HepG2 (cell line): ENCODE data around the gene ANKRD11. TPM values are rescaled to one million over a fixed set of nuclear protein-coding genes. Genes with fewer than 3 reads are reported as not detected.

Experiments used
- ATAC-seq: fragments of 200-7000 bp; cut with Tn5 transposase; 3 replicates; pipeline ENCODE4 v1.9.1; 2020; ENCODE audit warnings: mild to moderate bottlenecking, moderate library complexity
- BruUV-seq: library from RNA; stranded (reverse); fragments of 400-500 nt; replicated peaks from 2 replicates; lab custom pipeline; 2021; lab: Mats Ljungman, UMichigan
- CTCF ChIA-PET: fragments of 300-600 bp; formaldehyde crosslinking; extraction: SDS; loops from one replicate; lab custom pipeline; 2021; ENCODE audit warnings: low total read pairs, inconsistent platforms, low intra/inter-chr PET ratio; lab: Yijun Ruan, JAX
- POLR2A ChIA-PET: fragments of 350-600 bp; sonication (Branson Sonifier 250); formaldehyde crosslinking; loops from one replicate; lab custom pipeline; 2020; ENCODE audit warnings: antibody characterized with exemption, inconsistent platforms; lab: Yijun Ruan, JAX
- DNase-seq: peaks from one replicate; pipeline ENCODE4 v3.0.0-alpha.2; 2015; ENCODE audit warnings: low spot score
- FAIRE-seq: peaks from 3 replicates; lab custom pipeline; 2011; peaks lifted over from hg19 to GRCh38; lab: Jason Lieb, UNC
- H2AFZ ChIP-seq: one replicate; pipeline ENCODE4 v1.6.1; 2011; ENCODE audit warnings: low read length, inconsistent platforms
- H3K27ac ChIP-seq: fragments of 300-600 bp; 3 replicates; pipeline ENCODE4 v1.8.0; 2011; ENCODE audit warnings: mixed run types, mild to moderate bottlenecking, mixed read lengths, low read length, inconsistent platforms; ENCODE audit not compliant: insufficient read depth; ENCODE audit errors: extremely low read length
- H3K27me3 ChIP-seq, 2 experiments: fragments of 200-600 bp in 1 of 2; 2 replicates in 1 of 2; 3 replicates in 1 of 2; pipeline versions ENCODE4 v1.6.0 to v1.8.0; 2011; ENCODE audit warnings: low read length in 2 of 2, mild to moderate bottlenecking in 2 of 2, moderate library complexity in 2 of 2, inconsistent platforms in 1 of 2; ENCODE audit not compliant: insufficient read depth in 2 of 2, control insufficient read depth in 1 of 2
- H3K36me3 ChIP-seq, 2 experiments: fragments of 200-600 bp in 1 of 2; replicated peaks in 1 of 2; 2 replicates in 1 of 2; 3 replicates in 1 of 2; pipeline versions ENCODE4 v1.5.1 to v1.8.0; 2011; ENCODE audit warnings: low read length in 2 of 2, inconsistent platforms in 1 of 2; ENCODE audit not compliant: insufficient read depth in 2 of 2, control insufficient read depth in 1 of 2
- H3K4me1 ChIP-seq: 2 replicates; pipeline ENCODE4 v1.5.1; 2012; ENCODE audit warnings: low read length, inconsistent platforms; ENCODE audit not compliant: insufficient read depth
- H3K4me2 ChIP-seq: 2 replicates; pipeline ENCODE4 v1.6.0; 2011; ENCODE audit warnings: low read depth, low read length, inconsistent platforms
- H3K4me3 ChIP-seq, 3 experiments: fragments of 200-600 bp in 1 of 3; sonication (generic), shearing (Covaris generic) in 1 of 3; replicated peaks in 1 of 3; 2 replicates each; pipeline ENCODE4 v1.5.1; 2011 to 2016; ENCODE audit warnings: low read length in 3 of 3, inconsistent platforms in 2 of 3, low read depth in 2 of 3, mild to moderate bottlenecking in 2 of 3, control low read depth in 1 of 3, mixed read lengths in 1 of 3; ENCODE audit not compliant: insufficient read depth in 1 of 3
- H3K79me2 ChIP-seq: one replicate; pipeline ENCODE4 v1.6.1; 2011; ENCODE audit warnings: low read length, inconsistent platforms; ENCODE audit not compliant: insufficient read depth
- H3K9ac ChIP-seq: 2 replicates; pipeline ENCODE4 v1.6.0; 2011; ENCODE audit warnings: mild to moderate bottlenecking, low read depth, low read length, inconsistent platforms; ENCODE audit not compliant: insufficient read depth
- H3K9me3 ChIP-seq: 2 replicates; pipeline ENCODE4 v1.5.1; 2012; ENCODE audit warnings: mild to moderate bottlenecking, low read length
- H4K20me1 ChIP-seq: 2 replicates; pipeline ENCODE4 v1.6.0; 2011; ENCODE audit warnings: inconsistent platforms, mild to moderate bottlenecking, low read length, moderate library complexity; ENCODE audit not compliant: insufficient read depth
- AKNA ChIP-seq: sonication (generic); formaldehyde crosslinking; IDR thresholded peaks from 2 replicates; pipeline ENCODE4 v1.4.0; 2020; ENCODE audit warnings: missing genetic modification reagents, borderline replicate concordance
- BCL6 ChIP-seq: IDR thresholded peaks from 2 replicates; pipeline ENCODE4 v1.6.1; 2016; ENCODE audit warnings: missing genetic modification reagents, missing compliant biosample characterization
- GABPB1 ChIP-seq: IDR thresholded peaks from 2 replicates; pipeline ENCODE4 v1.6.1; 2016; ENCODE audit warnings: mild to moderate bottlenecking, missing genetic modification reagents, moderate library complexity, missing compliant biosample characterization
- GATAD2A ChIP-seq: IDR thresholded peaks from 2 replicates; pipeline ENCODE4 v1.6.1; 2016
- HNRNPL ChIP-seq: fragments of 200-400 bp; formaldehyde crosslinking; IDR thresholded peaks from 2 replicates; pipeline ENCODE4 v1.6.1; 2017; ENCODE audit warnings: mild to moderate bottlenecking, low read depth, low read length
- NFRKB ChIP-seq: fragments of 450-650 bp; IDR thresholded peaks from 2 replicates; pipeline ENCODE4 v1.6.1; 2017
- REXO4 ChIP-seq: sonication (generic); formaldehyde crosslinking; IDR thresholded peaks from 2 replicates; pipeline ENCODE4 v1.8.0; 2022; ENCODE audit warnings: missing genetic modification reagents, mild to moderate bottlenecking, borderline replicate concordance
- ZBTB42 ChIP-seq: sonication (generic); formaldehyde crosslinking; IDR thresholded peaks from 2 replicates; pipeline ENCODE4 v1.5.0; 2020; ENCODE audit warnings: mild to moderate bottlenecking, missing genetic modification reagents
- ZNF318 ChIP-seq: sonication (generic); formaldehyde crosslinking; IDR thresholded peaks from 2 replicates; pipeline ENCODE4 v1.4.0; 2020; ENCODE audit warnings: mild to moderate bottlenecking, missing genetic modification reagents
- ZNF558 ChIP-seq: sonication (generic); formaldehyde crosslinking; IDR thresholded peaks from 2 replicates; pipeline ENCODE4 v1.9.0; 2022; ENCODE audit warnings: mild to moderate bottlenecking, missing genetic modification reagents, borderline replicate concordance
- ZNF766 ChIP-seq: sonication (generic); formaldehyde crosslinking; IDR thresholded peaks from 2 replicates; pipeline ENCODE4 v1.5.0; 2020; ENCODE audit warnings: missing genetic modification reagents, borderline replicate concordance
- WGBS: methylation state at CpG from one replicate; pipeline ENCODE4 v1.1.6; 2017; ENCODE audit warnings: low lambda C conversion rate; 5-methylcytosine and 5-hydroxymethylcytosine counted together
- in situ Hi-C: cut with HindIII; loops from 2 replicates; pipeline ENCODE4 v1.10.0; 2017; ENCODE audit warnings: low pct_unique_long_range_greater_than_20kb; ENCODE audit not compliant: extremely low pct_ligation_motif_present
- intact Hi-C: fragments of 100-400 bp; cut with micrococcal nuclease; formaldehyde crosslinking; loops from one replicate; pipeline ENCODE4 v1.10.0; 2022; ENCODE audit not compliant: unreplicated experiment
- polyA plus RNA-seq, 8 experiments: library from polyadenylated mRNA; depleted of rRNA in 3 of 8; stranded (reverse) in 7 of 8; unstranded in 1 of 8; fragments of >200 nt; fragmentation: Illumina TruSeq in 4 of 8; extraction: Trizol in 4 of 8; gene quantifications; 2 replicates each; pipeline versions ENCODE4 v1.2.1 to v1.2.3, GENCODE V29; 2011 to 2016; ENCODE audit warnings: low read depth in 4 of 8, missing spikeins in 1 of 8, mixed read lengths in 1 of 8; ENCODE audit not compliant: insufficient read depth in 1 of 8
- total RNA-seq, 5 experiments: library from RNA; depleted of rRNA; stranded (reverse); fragments of >200 nt; fragmentation: Illumina TruSeq; extraction: Trizol; gene quantifications; 2 replicates each; pipeline ENCODE4 v1.2.3, GENCODE V29; 2016; ENCODE audit warnings: low read depth in 1 of 5
- TF ChIP-seq, protein P1 (sequence below): sonication (generic); formaldehyde crosslinking; IDR thresholded peaks from 2 replicates; pipeline ENCODE4 v1.4.0; 2020; ENCODE audit warnings: mild to moderate bottlenecking, missing genetic modification reagents

ANKRD11 gene
- total and polyA plus RNA-seq, 2 of the 13 experiments (the other 11 are each of a cell fraction or from before 2014, with no cell fraction given): 21.4 to 38.4 TPM

DNA sequence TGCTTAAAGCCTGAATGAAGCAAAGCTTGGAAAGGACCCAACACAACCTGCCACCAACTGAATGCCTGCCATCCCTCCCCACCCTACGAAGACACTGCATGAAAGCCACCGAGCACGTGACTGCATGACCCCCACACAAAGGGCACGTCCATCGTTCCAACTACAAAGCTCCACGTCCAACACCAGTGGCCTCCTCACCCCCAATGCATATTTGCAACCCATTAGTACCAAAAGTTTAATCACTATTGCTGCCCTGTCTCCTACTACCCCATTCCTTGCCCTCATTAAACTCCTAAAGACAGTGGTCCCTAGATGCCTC, 43.4 kb downstream of the ANKRD11 start:
- Histone ChIP-seq H2AFZ (no peak overlapping the region), H3K27me3 (no peaks in the 10 kb centered on the region), H3K4me1 (peaks cover 93% of the 10 kb centered on the region), H3K9me3 (no peaks in the 10 kb centered on the region), H3K36me3 (0 out of 5 replicates have a peak, but pooled peaks cover 0 to 1% of the 10 kb centered on the region in 2 experiments), H3K4me3 (no peak overlapping the region), H3K79me2 (peaks cover 99% of the 10 kb centered on the region), H4K20me1 (peaks cover 100% of the 10 kb centered on the region), H3K4me2 (no peak overlapping the region), H3K27ac (no peak overlapping the region), H3K9ac (no peak overlapping the region)
- CTCF ChIA-PET: interaction anchor here (0.5 kb wide), 1 partner anchor 11 kb away, joined by 3 read pairs; no protein-coding TSS in a partner anchor
- FAIRE-seq (no peak), DNase-seq (no peak), ATAC-seq (no peak)
- intact Hi-C loops (no loop called here), in situ Hi-C loops (no loop called here)
- BruUV-seq: no TSS peak
- POLR2A ChIA-PET: no interaction called here
- WGBS: 80% methylated on average over 6 of the region's 6 CpGs
- TF ChIP-seq ZNF558 (CRISPR knock-in tag) (no peak), ZBTB42 (CRISPR knock-in tag) (no peak), ZNF318 (CRISPR knock-in tag) (0 out of 2 replicates have a peak, but pooled peaks have one; percentile 14), REXO4 (CRISPR knock-in tag) (no peak), GABPB1 (no peak), NFRKB (no peak), ZNF766 (CRISPR knock-in tag) (no peak), HNRNPL (0 out of 2 replicates have a peak, but pooled peaks have one; percentile 33), AKNA (CRISPR knock-in tag) (no peak), GATAD2A (no peak), BCL6 (CRISPR knock-in tag) (no peak)
- TF ChIP-seq, protein P1, sequence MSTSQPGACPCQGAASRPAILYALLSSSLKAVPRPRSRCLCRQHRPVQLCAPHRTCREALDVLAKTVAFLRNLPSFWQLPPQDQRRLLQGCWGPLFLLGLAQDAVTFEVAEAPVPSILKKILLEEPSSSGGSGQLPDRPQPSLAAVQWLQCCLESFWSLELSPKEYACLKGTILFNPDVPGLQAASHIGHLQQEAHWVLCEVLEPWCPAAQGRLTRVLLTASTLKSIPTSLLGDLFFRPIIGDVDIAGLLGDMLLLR: no peak
